Stomach (tissue), 4 donors: Measurements from ENCODE around the gene CBLB.

Experiments used
- EP300 ChIP-seq: sonication (generic); formaldehyde crosslinking; IDR thresholded peaks from one replicate; pipeline ENCODE4 v1.6.1; 2017; ENCODE audit warnings: antibody characterized with exemption
- POLR2A ChIP-seq, 4 donors: fragments of 450-650 bp; IDR thresholded peaks; one replicate each; pipeline ENCODE4 v1.6.1; 2016; ENCODE audit warnings: antibody characterized with exemption in 4 of 4, control low read depth in 2 of 4, mild to moderate bottlenecking in 1 of 4, moderate library complexity in 1 of 4
- POLR2AphosphoS5 ChIP-seq, 3 donors: sonication (generic); formaldehyde crosslinking; IDR thresholded peaks; one replicate each; pipeline ENCODE4 v1.6.1; 2016; ENCODE audit warnings: antibody characterized with exemption in 3 of 3
- TF ChIP-seq, protein P1 (sequence below), 7 experiments: fragments of 450-650 bp in 4 of 7; fragments of 200-600 bp in 3 of 7; sonication (generic) in 3 of 7; IDR thresholded peaks; one replicate each; pipeline ENCODE4 v1.5.1; 2016 to 2019; ENCODE audit warnings: antibody characterized with exemption in 7 of 7, control low read depth in 2 of 7, mild to moderate bottlenecking in 1 of 7

- TF ChIP-seq, protein P1, sequence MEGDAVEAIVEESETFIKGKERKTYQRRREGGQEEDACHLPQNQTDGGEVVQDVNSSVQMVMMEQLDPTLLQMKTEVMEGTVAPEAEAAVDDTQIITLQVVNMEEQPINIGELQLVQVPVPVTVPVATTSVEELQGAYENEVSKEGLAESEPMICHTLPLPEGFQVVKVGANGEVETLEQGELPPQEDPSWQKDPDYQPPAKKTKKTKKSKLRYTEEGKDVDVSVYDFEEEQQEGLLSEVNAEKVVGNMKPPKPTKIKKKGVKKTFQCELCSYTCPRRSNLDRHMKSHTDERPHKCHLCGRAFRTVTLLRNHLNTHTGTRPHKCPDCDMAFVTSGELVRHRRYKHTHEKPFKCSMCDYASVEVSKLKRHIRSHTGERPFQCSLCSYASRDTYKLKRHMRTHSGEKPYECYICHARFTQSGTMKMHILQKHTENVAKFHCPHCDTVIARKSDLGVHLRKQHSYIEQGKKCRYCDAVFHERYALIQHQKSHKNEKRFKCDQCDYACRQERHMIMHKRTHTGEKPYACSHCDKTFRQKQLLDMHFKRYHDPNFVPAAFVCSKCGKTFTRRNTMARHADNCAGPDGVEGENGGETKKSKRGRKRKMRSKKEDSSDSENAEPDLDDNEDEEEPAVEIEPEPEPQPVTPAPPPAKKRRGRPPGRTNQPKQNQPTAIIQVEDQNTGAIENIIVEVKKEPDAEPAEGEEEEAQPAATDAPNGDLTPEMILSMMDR (IDR thresholded peaks at IDR 0.05) = no peak
- no peak for TF ChIP-seq POLR2A (IDR thresholded peaks at IDR 0.05)
- TF ChIP-seq POLR2AphosphoS5 (IDR thresholded peaks at IDR 0.05) = no peak
- no peak for TF ChIP-seq EP300
Observed at GRCh38 chr3:105865016-105865623, 3.7 kb downstream of the CBLB start.
